NT2/D1 (cell line): ENCODE results near the gene GPR17.

ENCODE experiments used
- SUZ12 ChIP-seq: IDR thresholded peaks from 2 replicates; pipeline ENCODE4 v1.6.1; 2011; ENCODE audit not compliant: insufficient read length, insufficient read depth; ENCODE audit errors: extremely low read depth
- YY1 ChIP-seq: IDR thresholded peaks from 2 replicates; pipeline ENCODE4 v1.6.1; 2011; ENCODE audit not compliant: insufficient read length, insufficient read depth
- ZNF274 ChIP-seq: IDR thresholded peaks from 2 replicates; pipeline ENCODE4 v1.6.1; 2011; ENCODE audit warnings: mild to moderate bottlenecking, low read depth, low read length

GRCh38 chr2:127606625-127607398, 39.1 kb upstream of the GPR17 start:
- TF ChIP-seq ZNF274: no peak
- TF ChIP-seq SUZ12: no peak
- TF ChIP-seq YY1: no peak
